WERI-Rb-1 (cell line): Measurements from ENCODE around the gene TNFSF8.

Experiments
- DNase-seq: peaks from one replicate; pipeline ENCODE4 v3.0.0-alpha.2; 2020
- H3K27ac ChIP-seq: fragments of 250-450 bp; sonication (Bioruptor Pico); 2 replicates; pipeline ENCODE4 v1.5.1; 2020; ENCODE audit warnings: mild to moderate bottlenecking, moderate library complexity
- H3K27me3 ChIP-seq: fragments of 250-450 bp; sonication (Bioruptor Pico); 2 replicates; pipeline ENCODE4 v1.5.1; 2021; ENCODE audit warnings: mild to moderate bottlenecking, low read depth, moderate library complexity; ENCODE audit not compliant: insufficient read depth, severe bottlenecking
- H3K36me3 ChIP-seq: fragments of 250-450 bp; sonication (Bioruptor Pico); 2 replicates; pipeline ENCODE4 v1.5.1; 2020; ENCODE audit warnings: mild to moderate bottlenecking, moderate library complexity
- H3K4me3 ChIP-seq: 2 replicates; pipeline ENCODE4 v1.5.1; 2011; ENCODE audit warnings: low read depth, mild to moderate bottlenecking, control low read depth, low read length
- H3K9me3 ChIP-seq: fragments of 250-450 bp; sonication (Bioruptor Pico); 2 replicates; pipeline ENCODE4 v1.5.1; 2021; ENCODE audit warnings: mild to moderate bottlenecking, moderate library complexity; ENCODE audit not compliant: severe bottlenecking
- CTCF ChIP-seq: IDR thresholded peaks from 2 replicates; pipeline ENCODE4 v1.5.1; 2011; ENCODE audit warnings: low read depth, mild to moderate bottlenecking, control low read depth, inconsistent platforms, low read length

Gene TNFSF8

DNA sequence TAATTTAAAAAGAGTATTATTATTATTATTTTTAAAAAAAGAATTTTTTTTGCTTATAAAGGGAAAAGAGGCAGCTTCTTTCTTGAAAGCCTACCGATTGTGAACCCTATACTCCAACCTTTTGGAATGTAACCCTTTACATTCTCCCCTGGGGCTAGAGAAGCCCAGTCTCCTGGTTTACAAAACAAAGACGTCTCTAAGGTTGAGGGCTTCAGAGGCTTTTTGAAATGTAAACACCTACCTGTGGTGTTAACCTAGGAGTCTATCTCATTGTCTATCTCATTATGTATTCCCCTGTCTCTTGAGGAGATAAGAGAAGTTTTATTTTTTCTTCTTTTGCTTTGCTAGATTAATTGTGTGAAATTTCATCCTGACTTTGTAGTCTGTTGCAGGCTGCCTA lies 4.7 kb downstream of the TNFSF8 start:
- no peak for TF ChIP-seq CTCF
- H3K36me3 ChIP-seq = no peaks in the 10 kb centered on the region
- H3K27me3 ChIP-seq = no peaks in the 10 kb centered on the region
- no peak for DNase-seq
- no peak overlapping the region for H3K4me3 ChIP-seq
- H3K27ac ChIP-seq = no peak overlapping the region
- no peaks in the 10 kb centered on the region for H3K9me3 ChIP-seq

GRCh38 chr9:114925039-114925438 lies 5.4 kb downstream of the TNFSF8 start:
- Histone ChIP-seq H3K27me3 (no peaks in the 10 kb centered on the region), H3K36me3 (no peaks in the 10 kb centered on the region), H3K4me3 (no peak overlapping the region), H3K9me3 (no peaks in the 10 kb centered on the region), H3K27ac (no peak overlapping the region)
- DNase-seq = no peak
- TF ChIP-seq CTCF = no peak

GRCh38 chr9:114924327-114924726 lies 6.1 kb downstream of the TNFSF8 start:
- Histone ChIP-seq H3K27ac (no peak overlapping the region), H3K36me3 (no peaks in the 10 kb centered on the region), H3K9me3 (no peaks in the 10 kb centered on the region), H3K27me3 (no peaks in the 10 kb centered on the region), H3K4me3 (no peak overlapping the region)
- DNase-seq = no peak
- TF ChIP-seq CTCF = no peak

DNA sequence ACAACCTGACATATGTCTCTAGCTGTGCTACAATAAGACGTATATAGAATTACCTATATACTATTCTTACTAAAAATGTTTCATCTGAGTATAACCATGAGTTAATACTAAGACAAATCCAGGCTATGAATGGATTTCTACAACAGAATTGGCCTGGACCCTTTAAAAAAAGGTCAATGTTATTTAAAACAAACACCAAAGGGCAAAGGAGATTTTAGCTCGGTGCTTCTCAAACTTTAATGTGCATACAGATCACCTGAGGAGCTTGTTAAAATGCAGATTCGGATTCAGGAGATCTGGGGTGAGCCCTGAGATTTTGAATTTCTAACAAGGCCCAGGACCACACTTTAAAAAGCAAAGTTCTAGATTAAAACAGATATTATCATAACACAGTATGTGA lies 6.5 kb downstream of the TNFSF8 start:
- Histone ChIP-seq H3K27ac (no peak overlapping the region), H3K36me3 (no peaks in the 10 kb centered on the region), H3K9me3 (no peaks in the 10 kb centered on the region), H3K27me3 (no peaks in the 10 kb centered on the region), H3K4me3 (no peak overlapping the region)
- DNase-seq = no peak
- no peak for TF ChIP-seq CTCF

GRCh38 chr9:114921171-114921570 lies 9.2 kb downstream of the TNFSF8 start:
- no peak for TF ChIP-seq CTCF
- Histone ChIP-seq H3K27me3 (no peaks in the 10 kb centered on the region), H3K27ac (no peak overlapping the region), H3K4me3 (no peak overlapping the region), H3K9me3 (no peaks in the 10 kb centered on the region), H3K36me3 (no peaks in the 10 kb centered on the region)
- no peak for DNase-seq

GRCh38 chr9:114919611-114920010 lies 10.8 kb downstream of the TNFSF8 start:
- no peak for DNase-seq
- no peak overlapping the region for H3K27ac ChIP-seq
- H3K4me3 ChIP-seq = no peak overlapping the region
- H3K36me3 ChIP-seq = no peaks in the 10 kb centered on the region
- H3K27me3 ChIP-seq = no peaks in the 10 kb centered on the region
- no peaks in the 10 kb centered on the region for H3K9me3 ChIP-seq
- no peak for TF ChIP-seq CTCF
